PC-3 (cell line): Measurements from ENCODE around the gene MTHFD1. TPM values are rescaled to one million over a fixed set of nuclear protein-coding genes. Genes with fewer than 3 reads are reported as not detected.

Source experiments
- ATAC-seq: fragments of 200-7000 bp; cut with Tn5 transposase; 2 replicates; pipeline ENCODE4 v1.9.1; 2020; ENCODE audit warnings: mild to moderate bottlenecking, moderate library complexity
- BruUV-seq: library from RNA; stranded (reverse); fragments of 400-500 nt; replicated peaks from 2 replicates; lab custom pipeline; 2021; lab: Mats Ljungman, UMichigan
- CTCF ChIA-PET: fragments of 300-600 bp; sonication (Branson Sonifier 250); formaldehyde crosslinking; loops from one replicate; lab custom pipeline; 2022; ENCODE audit warnings: antibody characterized with exemption; lab: Charles Lee
- POLR2A ChIA-PET: fragments of 300-600 bp; sonication (Branson Sonifier 250); formaldehyde crosslinking; loops from one replicate; lab custom pipeline; 2022; ENCODE audit warnings: antibody characterized with exemption; ENCODE audit not compliant: unreplicated experiment; lab: Charles Lee
- DNase-seq: peaks from one replicate; pipeline ENCODE4 v3.0.0-alpha.2; 2015
- H2AFZ ChIP-seq: fragments of 300-600 bp; sonication (generic); 2 replicates; pipeline ENCODE4 v1.6.0; 2016; ENCODE audit warnings: antibody characterized with exemption, low read length
- H3F3A ChIP-seq: fragments of 300-600 bp; sonication (generic); one replicate; pipeline ENCODE4 v1.6.0; 2017; ENCODE audit warnings: antibody characterized with exemption, low read length, control low read depth, mild to moderate bottlenecking; ENCODE audit not compliant: unreplicated experiment
- H3K27ac ChIP-seq: fragments of 300-600 bp; sonication (generic); 2 replicates; pipeline ENCODE4 v1.5.1; 2016; ENCODE audit warnings: mild to moderate bottlenecking, low read length
- H3K27me3 ChIP-seq: fragments of 300-600 bp; sonication (generic); 2 replicates; pipeline ENCODE4 v1.6.1; 2016; ENCODE audit warnings: low read length, mixed read lengths
- H3K36me3 ChIP-seq: fragments of 300-600 bp; sonication (generic); 2 replicates; pipeline ENCODE4 v1.6.1; 2016; ENCODE audit warnings: low read depth, mixed run types, low read length, mixed read lengths
- H3K4me1 ChIP-seq: fragments of 300-600 bp; sonication (generic); 2 replicates; pipeline ENCODE4 v1.5.1; 2016; ENCODE audit warnings: low read length; ENCODE audit not compliant: insufficient read depth
- H3K4me2 ChIP-seq: fragments of 300-600 bp; sonication (generic); 2 replicates; pipeline ENCODE4 v1.6.0; 2016; ENCODE audit warnings: low read length
- H3K4me3 ChIP-seq: fragments of 300-600 bp; sonication (generic); 2 replicates; pipeline ENCODE4 v1.5.1; 2016; ENCODE audit warnings: mild to moderate bottlenecking, low read length, mixed read lengths
- H3K79me2 ChIP-seq: fragments of 300-600 bp; sonication (generic); 2 replicates; pipeline ENCODE4 v1.6.1; 2017; ENCODE audit warnings: low read length, mixed read lengths
- H3K9ac ChIP-seq: fragments of 300-600 bp; sonication (generic); 2 replicates; pipeline ENCODE4 v1.6.0; 2016; ENCODE audit warnings: mild to moderate bottlenecking, low read length
- H3K9me2 ChIP-seq: fragments of 300-600 bp; sonication (generic); replicated peaks from 2 replicates; pipeline ENCODE4 v1.6.1; 2016; ENCODE audit warnings: mixed run types, low read length, mixed read lengths
- H3K9me3 ChIP-seq: fragments of 300-600 bp; sonication (generic); 2 replicates; pipeline ENCODE4 v1.6.1; 2016; ENCODE audit warnings: low read length, mixed read lengths
- H4K20me1 ChIP-seq: fragments of 300-600 bp; sonication (generic); 2 replicates; pipeline ENCODE4 v1.6.1; 2016; ENCODE audit warnings: low read length, mixed read lengths
- CTCF ChIP-seq: fragments of 300-600 bp; sonication (generic); conservative IDR thresholded peaks from 2 replicates; pipeline ENCODE4 v1.5.1; 2017; ENCODE audit warnings: antibody characterized with exemption, low read depth, mild to moderate bottlenecking, low read length
- EZH2 ChIP-seq: fragments of 300-600 bp; sonication (generic); IDR thresholded peaks from one replicate; pipeline ENCODE4 v1.6.1; 2017; ENCODE audit warnings: antibody characterized with exemption, mild to moderate bottlenecking, low read length; ENCODE audit not compliant: unreplicated experiment
- EZH2phosphoT487 ChIP-seq: fragments of 300-600 bp; sonication (generic); IDR thresholded peaks from 2 replicates; pipeline ENCODE4 v1.6.1; 2018; ENCODE audit warnings: mild to moderate bottlenecking, antibody characterized with exemption, low read length, borderline replicate concordance
- intact Hi-C: fragments of 100-400 bp; cut with micrococcal nuclease; formaldehyde crosslinking; loops from 2 replicates; pipeline ENCODE4 v1.9.0; 2023
- total RNA-seq: library from RNA; depleted of rRNA; stranded (reverse); fragments of >200 nt; gene quantifications from 2 replicates; pipeline ENCODE4 v1.2.3, GENCODE V29; 2014

Gene MTHFD1
- total RNA-seq, 1 experiment from 2014 or later: 89.3 TPM

GRCh38 chr14:64412237-64412636 lies 24.1 kb downstream of the MTHFD1 start:
- Histone ChIP-seq H3F3A (no peaks in the 10 kb centered on the region), H3K79me2 (peaks cover 15% of the 10 kb centered on the region), H4K20me1 (no peaks in the 10 kb centered on the region), H3K36me3 (peaks cover 50% of the 10 kb centered on the region), H3K9me2 (no peaks in the 10 kb centered on the region), H2AFZ (no peak overlapping the region), H3K9ac (no peak overlapping the region), H3K4me1 (no peaks in the 10 kb centered on the region), H3K4me3 (no peak overlapping the region), H3K27ac (no peak overlapping the region), H3K4me2 (no peak overlapping the region), H3K9me3 (no peaks in the 10 kb centered on the region), H3K27me3 (no peaks in the 10 kb centered on the region)
- ATAC-seq (no peak), DNase-seq (no peak)
- intact Hi-C loops: no loop called here
- TF ChIP-seq EZH2phosphoT487: no peak
- TF ChIP-seq EZH2: no peak
- no peak for TF ChIP-seq CTCF
- BruUV-seq: no TSS peak
- ChIA-PET POLR2A (interaction anchor here (0.7 kb wide), 1 partner anchor 18 kb away, joined by 3 read pairs; no protein-coding TSS in a partner anchor), CTCF (no interaction called here)

- intact Hi-C loops: no loop called here
- no TSS peak for BruUV-seq
- no peak overlapping the region for H3K9ac ChIP-seq
- no peaks in the 10 kb centered on the region for H3K27me3 ChIP-seq
- ChIA-PET POLR2A (no interaction called here), CTCF (no interaction called here)
- no peaks in the 10 kb centered on the region for H3F3A ChIP-seq
- no peak overlapping the region for H3K4me2 ChIP-seq
- ATAC-seq (no peak), DNase-seq (no peak)
- no peaks in the 10 kb centered on the region for H3K9me3 ChIP-seq
- H3K79me2 ChIP-seq: no peaks in the 10 kb centered on the region
- TF ChIP-seq EZH2phosphoT487 (no peak), EZH2 (no peak), CTCF (no peak)
- H3K36me3 ChIP-seq: peaks cover 62% of the 10 kb centered on the region
- no peak overlapping the region for H3K4me3 ChIP-seq
- H3K9me2 ChIP-seq: no peaks in the 10 kb centered on the region
- H3K27ac ChIP-seq: no peak overlapping the region
- H2AFZ ChIP-seq: no peak overlapping the region
- peaks cover 12% of the 10 kb centered on the region for H3K4me1 ChIP-seq
- no peaks in the 10 kb centered on the region for H4K20me1 ChIP-seq
Observed at GRCh38 chr14:64416348-64416932, 28.3 kb downstream of the MTHFD1 start.

- Histone ChIP-seq H3K4me1 (peaks cover 12% of the 10 kb centered on the region), H2AFZ (no peak overlapping the region), H3K79me2 (no peaks in the 10 kb centered on the region), H3K4me2 (no peak overlapping the region), H3K27ac (no peak overlapping the region), H3K9me3 (no peaks in the 10 kb centered on the region), H4K20me1 (no peaks in the 10 kb centered on the region), H3K9ac (no peak overlapping the region), H3F3A (no peaks in the 10 kb centered on the region), H3K36me3 (peaks cover 61% of the 10 kb centered on the region), H3K4me3 (no peak overlapping the region), H3K27me3 (no peaks in the 10 kb centered on the region), H3K9me2 (no peaks in the 10 kb centered on the region)
- BruUV-seq: no TSS peak
- POLR2A ChIA-PET: no interaction called here
- CTCF ChIA-PET: no interaction called here
- TF ChIP-seq EZH2 (no peak), EZH2phosphoT487 (no peak), CTCF (no peak)
- intact Hi-C loops: no loop called here
- DNase-seq (peak; percentile 15), ATAC-seq (no peak)
Observed at GRCh38 chr14:64417055-64417770, 29.1 kb downstream of the MTHFD1 start.
